DMS153 treated with DMSO at 0.1 percent for 48 hours (cell line): Measurements from ENCODE around the gene CLEC2L.
"Not testable (repeated sequence)": the region's sequence is repeated elsewhere in the genome, so short reads cannot be mapped to it uniquely, and the experiment has no call there.

Source experiments
- DNase-seq: peaks from one replicate; lab custom pipeline; 2025; ENCODE audit not compliant: unreplicated experiment; lab: John Stamatoyannopoulos, UW

The CLEC2L gene

DNA sequence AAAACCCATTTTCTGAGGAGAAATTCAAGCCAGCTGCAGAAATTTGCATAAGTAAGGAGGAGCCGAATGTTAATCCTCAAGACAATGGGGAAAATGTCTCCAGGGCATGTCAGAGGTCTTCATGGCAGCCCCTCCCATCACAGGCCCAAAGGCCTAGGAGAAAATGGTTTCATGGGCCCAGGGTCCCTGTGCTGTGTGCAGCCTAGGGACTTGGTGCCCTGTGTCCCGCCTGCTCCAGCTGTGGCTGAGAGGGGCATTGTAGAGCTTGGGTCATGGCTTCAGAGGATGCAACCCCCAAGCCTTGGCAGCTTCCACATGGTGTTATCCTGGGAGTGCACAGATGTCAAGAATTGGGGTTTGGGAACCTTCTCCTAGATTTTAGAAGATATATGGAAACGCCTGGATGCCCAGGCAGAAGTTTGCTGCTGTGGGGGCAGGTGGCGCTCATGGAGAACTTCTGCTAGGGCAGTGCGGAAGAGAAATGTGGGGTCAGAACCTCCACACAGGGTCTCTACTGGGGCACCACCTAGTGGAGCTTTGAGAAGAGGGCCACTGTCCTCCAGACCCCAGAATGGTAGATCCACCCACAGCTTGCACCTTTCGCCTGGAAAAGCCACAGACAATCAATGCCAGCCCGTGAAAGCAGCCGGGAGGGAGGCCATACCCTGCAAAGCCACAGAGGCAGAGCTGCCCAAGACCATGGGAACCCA lies 30.7 kb downstream of the CLEC2L start:
- DNase-seq, result not testable (repeated sequence)

DNA sequence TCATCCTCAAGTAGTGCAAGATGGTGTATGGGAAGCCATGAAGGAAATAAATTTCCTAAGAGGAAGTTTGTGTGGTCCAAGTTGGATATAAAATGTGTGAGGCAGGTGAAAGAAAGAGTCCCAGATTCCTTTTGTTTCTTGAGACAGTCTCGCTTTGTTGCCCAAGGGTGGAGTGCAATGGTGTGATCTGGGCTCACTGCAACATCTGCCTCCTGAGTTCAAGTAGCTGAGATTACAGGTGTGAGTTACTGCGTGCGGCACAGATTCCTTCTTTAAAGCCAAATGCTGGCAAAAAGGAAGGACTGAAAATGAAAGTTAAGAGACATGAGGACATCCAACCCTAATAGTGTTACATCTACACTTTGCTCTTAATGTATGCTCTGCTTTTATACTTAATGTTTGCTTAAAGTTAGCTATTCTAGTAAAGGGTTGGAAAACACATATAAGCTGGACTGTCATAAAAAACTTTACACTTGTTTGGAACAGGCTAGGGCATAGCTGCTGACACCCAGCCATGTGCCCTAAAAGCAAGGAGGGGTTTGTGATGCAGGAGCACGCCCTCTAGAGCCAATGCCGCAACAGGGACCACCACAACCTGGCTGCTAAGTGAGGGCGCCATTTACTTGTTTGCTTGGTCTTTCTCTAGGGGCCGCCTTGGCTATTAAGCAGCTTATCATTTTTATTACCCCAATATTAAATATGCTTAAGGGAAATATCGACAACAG lies 34.5 kb downstream of the CLEC2L start:
- no peak for DNase-seq

DNA sequence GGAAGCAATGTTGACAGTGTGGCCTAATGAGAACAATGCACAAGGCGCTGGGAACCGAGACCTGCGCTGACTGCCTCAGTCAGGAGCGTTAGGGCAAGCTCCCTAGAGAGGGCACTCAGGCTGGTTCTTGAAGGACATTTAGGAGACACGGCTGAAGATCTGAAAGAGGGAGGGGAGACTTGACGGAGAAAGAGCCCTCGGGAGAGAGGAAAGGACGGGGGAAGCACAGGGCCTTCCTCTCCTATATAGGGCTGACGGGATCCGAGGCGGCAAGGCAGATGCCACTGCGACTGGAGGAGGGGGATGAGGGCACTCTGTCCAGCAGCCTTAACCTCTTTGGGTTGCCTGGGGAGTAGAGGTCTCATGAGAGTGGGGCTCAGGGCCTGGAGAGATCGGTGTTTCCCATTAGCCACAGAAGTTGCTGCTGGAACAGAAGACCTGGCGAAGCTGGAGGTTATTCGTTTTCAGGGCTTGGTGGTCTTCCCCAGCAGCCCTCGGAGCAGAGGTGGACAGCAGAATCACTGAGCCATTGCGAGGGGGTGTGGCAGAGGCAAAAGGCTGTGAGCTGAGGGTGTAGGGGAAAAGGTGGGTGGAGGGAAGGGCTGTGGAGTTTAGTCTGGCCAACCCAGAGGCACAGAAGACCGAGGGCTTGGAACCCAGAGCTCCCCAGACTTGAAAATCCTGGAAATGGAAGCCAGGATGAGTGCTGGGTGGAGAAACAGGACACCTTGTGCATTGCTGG lies 36.0 kb downstream of the CLEC2L start:
- DNase-seq, result no peak

DNA sequence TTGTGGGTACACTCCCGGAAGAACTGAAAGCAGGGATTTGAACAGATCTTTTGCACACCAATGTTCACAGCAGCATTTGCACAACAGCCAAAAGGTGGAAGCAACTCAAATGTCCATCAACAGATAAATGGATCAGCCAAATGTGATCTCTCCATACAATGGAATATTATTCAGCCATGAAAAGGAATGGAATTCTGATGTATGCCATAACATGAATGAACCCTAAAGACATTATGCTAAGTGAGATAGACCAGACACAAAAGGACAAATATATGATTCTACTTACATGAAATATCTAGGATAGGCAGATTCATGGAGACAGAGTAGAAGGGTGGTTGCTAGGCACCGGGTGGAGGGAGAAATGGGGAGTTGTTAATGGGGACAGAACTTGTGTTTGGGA lies 36.7 kb downstream of the CLEC2L start:
- no peak for DNase-seq

DNA sequence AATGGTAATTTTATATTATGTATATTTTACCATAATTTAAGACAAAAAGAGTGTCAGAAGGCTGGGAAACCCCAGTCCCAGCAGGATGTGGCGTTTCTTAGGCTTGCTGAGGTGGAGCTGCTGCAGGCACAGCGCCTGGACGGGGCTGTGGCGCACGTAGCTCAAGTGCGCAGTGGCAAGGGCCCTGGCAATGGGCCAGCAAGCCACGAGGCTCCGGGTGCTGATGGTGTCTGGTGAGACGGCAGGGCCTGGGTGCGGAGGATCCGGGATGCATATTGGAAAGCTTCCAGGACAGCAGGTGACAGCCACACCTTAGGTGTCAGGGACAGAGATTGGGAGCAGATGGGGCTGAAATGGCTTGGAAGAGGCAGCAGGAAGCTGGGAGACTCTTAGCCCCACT lies 37.2 kb downstream of the CLEC2L start:
- DNase-seq, result peak; percentile 92

DNA sequence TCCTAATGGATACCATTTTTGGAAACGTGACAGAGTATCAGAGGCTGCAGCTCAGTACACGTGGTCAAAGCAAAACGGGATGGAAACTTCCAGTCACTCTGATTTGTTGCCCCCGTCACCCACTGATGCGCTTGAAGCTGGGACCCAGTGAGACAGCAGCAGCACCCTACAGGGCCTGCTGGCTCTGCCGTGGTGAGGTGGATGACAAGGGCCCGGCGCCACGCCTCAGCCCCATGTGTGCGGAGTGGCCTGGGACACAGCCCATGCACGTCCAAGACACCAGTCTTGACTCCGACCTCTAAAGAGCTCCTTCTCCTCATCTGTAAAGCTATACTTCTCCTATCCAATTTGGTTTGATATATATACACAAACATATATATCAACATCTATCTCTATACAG lies 39.0 kb downstream of the CLEC2L start:
- no peak for DNase-seq

DNA sequence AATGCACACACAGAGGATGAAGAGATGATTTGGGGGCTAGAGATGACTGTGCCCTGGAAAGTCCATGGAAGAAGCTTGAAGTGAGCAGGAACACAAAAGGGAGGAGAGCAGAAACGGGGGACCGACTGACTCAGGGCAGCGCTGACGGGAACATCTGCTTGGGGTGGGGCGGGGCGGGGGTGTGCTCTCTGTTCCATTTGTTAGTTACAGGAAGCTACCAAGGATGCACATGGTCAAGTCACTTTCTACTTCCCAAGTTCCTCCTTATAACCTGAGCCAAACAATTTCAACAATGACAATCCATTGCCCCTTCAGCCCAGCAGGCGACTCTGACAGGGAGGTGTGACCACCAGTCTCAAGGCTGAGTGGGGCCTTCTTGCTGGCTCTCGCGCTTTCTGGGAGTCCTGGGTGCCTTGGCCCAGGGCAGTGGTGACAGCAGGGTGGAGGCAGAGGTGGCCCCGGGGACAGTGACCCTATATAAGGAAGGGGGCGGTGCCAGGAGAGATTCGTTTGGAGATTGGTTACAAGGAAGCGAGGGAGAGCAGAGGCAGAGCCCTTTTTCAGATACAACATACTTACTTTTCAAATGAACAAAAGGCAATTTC lies 39.6 kb downstream of the CLEC2L start:
- no peak for DNase-seq

DNA sequence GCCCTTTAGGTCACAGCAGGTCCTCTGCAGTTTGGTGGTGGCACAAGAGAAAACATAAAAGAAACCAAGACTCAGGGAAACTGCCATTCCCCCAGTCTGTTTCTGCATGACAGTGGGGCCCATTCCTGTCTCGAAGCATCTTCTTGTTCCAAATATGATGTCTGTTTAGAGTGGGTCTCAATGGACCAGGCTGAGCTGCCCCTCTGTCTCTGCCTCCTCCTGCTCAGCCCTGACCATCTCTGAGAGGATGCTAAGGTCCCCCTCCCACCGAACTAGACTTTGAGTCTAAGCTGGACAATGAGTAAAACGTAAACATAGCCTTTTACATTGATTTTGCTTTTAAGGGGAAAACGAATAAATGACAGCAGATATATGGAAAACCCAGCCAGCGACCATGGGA lies 40.4 kb downstream of the CLEC2L start:
- no peak for DNase-seq

DNA sequence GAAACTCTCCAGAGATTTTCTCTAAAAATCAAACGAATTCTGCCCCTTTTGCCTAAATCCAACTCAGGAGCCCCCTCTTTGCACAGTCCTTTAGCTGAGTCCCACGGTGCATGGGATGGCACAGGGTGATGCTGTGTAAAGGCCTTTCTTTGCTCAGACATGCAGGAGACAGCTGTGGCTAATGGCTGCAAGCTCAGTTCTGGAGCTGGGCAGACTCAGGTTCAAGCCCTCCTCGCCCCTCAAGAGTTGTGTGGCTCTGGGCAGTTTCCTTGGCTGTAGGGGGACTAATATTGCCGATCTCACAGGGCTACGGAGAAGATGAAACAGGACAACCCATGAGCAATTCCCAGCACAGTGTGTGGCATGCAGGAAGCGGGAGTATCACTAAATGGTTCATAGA lies 42.6 kb downstream of the CLEC2L start:
- DNase-seq, result no peak

DNA sequence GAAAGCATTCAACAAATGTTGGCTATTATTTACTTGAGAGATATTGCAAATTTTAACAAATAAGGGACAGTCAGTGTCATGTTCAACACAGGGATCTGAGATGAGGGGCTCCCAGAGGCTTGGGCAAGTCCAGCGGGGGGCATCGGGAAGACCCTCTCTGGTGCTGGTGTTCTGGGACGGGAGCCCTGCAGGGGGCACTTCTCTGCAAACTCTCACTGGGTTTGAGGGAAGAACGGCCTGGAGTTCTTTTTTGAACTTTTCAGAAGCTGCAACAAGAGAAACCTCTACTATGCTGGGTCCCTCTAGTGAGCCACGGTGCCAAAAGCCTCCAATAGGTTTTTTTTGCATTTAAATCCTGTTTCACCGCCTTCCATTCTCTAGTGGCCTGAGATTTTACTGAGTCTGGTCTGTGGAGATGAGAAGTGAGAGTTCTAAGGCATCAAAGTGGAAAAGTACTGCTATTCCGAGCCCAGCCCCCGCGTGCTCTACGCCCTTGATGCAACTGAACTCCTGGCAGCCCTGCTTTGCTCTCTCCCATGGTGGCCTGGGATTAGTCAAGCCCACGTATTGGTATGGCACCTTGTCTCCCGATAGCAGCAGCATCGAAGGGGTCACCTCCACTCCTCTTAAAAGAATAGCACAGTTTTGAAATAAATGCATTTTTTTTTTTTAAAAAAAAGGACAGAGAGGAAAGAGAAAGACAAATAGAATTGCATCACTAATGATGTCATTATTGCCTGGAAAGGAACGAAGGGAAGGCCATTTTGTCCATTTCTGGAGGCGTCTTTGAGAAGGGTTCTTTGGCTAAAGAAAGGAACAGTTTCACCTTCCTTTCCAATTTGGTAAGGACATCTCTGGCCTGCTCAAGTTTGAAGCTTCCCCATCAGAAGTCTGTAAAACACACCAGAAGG lies 43.5 kb downstream of the CLEC2L start:
- DNase-seq, result no peak

DNA sequence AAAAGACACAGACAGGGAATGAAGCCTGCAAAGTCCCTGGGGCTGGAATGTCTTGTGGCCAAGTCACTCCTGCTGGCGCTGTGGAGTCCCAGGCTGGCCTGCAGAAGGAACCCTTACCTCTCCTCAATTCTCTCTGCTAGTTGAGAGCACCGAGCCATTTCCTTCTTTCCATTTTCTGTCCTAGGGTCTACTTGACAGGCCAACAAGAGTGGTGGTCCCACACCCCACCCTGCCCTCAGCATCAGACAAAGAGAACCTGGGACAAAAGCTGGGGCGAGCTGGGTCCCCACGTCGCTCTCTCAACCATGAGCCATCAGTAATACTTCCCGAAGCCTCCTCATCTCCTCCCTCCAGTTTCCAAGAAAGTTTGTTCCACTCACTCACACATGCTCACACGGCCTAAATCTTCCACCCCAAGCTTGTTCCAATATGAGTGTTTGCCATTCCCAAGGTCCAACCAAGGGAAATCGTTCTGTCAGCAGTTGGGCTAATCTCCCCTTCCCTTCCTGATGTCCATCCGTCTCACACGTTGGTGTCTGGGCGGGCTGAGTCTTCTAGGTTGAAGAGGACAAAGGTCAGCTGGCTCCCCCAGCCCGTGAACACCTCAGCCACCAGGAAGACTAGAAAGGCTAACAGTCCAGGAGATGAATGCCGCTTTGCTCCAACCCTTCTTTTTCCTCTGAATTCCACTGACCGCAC lies 44.3 kb downstream of the CLEC2L start:
- no peak for DNase-seq

DNA sequence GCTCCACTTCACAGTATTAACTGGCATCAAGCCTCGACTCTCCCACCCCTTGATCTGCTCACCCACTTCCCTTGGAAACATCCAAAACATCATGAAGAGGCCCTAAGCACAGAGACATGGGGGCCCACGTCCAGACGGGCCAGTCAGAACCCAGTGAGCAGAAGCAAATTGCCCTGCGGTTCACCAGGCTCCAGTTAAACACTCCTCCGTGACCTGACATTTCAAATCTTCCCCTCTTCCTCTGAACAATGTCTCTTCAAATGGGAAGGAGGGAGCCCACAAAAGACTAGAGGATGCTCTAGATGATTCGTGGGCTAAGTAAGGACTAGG lies 44.8 kb downstream of the CLEC2L start:
- no peak for DNase-seq

DNA sequence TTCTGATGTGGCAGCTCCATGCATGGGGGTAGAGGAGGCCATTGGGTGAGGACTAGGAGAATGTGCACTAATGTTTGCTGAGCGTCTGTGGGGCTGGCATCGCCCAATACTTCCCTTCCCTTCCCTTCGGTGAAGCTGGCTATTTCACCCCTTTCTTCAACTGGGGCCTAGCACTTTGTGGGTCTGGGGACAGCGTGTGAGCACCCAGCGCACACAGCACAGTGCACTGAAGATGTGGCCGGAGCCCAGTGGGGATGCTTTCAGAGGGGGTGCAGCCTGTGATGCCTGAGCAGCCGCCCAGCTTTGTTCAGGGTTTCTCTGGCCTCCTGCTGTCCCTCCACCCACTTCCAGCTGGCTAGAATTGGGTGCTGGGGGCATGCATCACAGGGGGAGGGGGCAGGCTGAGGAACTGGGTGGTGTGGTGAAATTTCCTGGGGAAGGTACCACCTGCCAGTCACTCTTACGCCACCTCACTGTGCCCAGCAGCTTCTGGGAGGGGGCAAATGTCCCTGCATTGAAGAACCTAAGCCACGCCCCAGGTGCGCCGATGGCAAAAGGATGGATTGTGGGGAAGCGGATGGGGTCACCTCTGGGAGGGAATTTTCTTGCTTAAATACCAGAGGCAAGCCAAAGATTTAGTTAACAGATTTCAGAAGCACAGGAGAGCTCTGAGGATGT lies 45.5 kb downstream of the CLEC2L start:
- no peak for DNase-seq

DNA sequence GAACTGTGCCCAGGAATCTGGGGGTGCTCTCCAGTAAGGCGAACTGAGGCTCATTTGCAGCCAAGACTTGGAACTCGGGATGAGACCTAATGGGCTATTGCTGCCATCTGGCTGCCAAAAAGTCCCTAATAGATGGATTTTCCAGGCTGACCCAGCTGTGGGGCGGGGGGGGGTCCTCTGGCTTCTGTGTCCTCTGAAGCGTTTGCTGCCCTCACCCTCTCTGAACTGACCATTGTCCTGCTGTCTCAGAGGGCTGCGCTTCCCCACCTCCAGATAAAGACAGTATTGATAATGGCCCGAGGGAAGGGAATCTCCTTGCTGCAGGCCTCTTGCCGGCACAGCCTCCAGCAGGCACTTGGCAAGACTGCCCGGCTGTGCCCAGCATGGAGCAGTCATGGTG lies 46.6 kb downstream of the CLEC2L start:
- no peak for DNase-seq

DNA sequence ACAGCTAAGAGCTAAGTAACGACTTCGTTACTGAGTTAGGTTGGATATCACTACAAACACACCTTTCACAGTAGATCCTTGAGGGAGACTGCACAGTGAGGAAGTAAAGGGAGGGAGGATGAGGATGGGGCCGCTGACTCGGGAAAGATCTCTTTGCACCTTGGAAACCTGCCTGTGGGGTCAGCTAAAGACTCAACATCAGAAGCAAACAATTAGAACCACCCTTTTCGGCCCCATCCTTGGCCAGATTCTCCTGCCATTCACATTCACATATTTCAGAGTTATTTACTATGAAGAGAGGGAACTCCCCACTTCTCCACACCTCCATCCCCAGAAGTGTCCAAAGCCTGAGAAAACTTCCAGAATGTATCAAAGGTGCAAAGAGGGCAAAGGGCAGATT lies 47.1 kb downstream of the CLEC2L start:
- no peak for DNase-seq

DNA sequence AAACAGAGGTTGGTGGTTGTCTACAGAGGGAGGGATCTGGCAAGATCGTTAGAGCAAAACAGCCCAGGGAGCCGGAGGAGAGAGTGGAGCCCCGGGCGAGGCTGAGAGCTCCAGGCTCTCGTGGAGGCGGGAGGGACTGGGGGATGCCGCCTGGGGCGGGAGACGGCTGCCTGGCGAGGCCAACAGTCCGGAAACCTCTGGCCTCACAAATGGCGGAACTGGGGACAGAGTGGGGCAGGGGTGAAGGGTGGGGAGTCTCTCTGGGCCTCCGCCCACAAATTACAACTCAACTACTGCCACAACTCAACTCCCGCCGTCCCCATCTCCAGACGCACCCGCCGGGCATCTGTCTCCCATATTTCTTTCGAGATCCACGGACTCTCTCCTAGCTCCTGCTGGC lies 47.7 kb downstream of the CLEC2L start:
- DNase-seq, result no peak

DNA sequence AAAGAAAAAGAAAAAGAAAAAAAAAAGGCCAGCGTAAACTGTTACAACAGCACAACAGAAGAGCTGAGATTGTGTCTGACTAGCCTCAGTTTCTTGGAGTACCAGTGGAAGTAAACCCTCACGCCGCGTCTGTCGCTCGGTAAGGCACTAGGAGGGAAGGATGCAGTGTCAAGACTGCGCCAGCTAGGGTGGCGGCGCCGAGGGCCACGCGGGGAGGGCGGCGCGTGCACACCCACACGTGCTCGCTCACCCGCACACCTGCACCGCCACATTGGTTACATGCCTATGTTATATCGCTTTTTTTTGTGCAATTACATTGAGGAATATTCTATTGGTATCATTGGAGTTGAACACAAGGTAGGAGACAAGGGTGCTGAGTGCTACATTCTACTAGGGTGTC lies 48.2 kb downstream of the CLEC2L start:
- DNase-seq, result no peak

DNA sequence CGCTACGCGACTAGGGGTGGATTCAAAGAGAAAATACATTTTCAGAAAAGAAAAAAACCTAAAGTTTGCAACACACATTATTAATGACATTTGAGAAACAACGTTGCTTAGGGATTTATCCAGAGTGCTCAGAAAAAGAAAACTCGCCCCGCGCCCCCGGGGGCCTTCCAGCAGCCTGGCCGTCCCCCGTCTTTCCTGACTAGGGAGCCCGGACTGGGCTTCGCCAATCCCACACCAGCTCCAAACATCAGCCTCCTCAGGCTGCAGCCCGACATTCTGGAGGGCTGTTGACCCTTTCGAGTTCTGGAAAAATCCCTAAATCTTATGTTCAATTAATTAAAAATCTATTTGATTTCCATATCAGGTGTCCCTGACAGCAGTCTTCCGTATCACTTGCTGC lies 48.6 kb downstream of the CLEC2L start:
- DNase-seq, result no peak

DNA sequence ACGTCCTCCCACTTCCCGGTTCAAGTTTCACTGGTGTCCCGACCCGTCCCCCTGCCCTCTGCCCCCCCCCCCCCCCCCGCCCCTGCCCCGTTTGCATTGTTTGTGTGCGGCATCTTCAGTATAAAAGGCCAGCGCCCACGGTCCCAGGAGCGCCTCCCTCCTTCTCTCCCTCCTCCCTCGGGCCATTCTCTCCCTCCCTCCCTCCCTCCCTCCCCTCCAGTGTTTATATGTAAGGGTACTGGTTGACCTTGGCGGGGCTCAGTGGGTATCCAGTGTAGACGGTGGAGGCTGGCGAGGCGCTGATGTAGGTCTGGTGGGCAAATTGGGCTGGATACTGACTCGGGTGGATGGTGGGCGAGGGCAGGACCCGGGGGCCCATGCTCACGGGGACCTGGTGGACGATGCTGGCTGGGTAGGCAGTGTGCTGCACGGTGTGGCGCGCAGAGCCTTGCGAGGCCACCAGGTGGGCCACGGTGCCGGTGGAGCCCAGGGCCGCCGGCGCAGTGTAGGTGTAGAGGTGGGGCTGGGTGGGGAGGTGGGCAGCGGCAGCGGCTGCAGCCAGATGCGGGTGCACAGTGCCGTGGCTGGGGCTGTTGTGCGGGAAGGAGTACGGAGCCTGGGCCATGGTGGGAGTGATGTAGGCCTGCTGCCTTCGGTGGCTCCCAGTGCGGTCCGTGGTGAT lies 49.4 kb downstream of the CLEC2L start:
- DNase-seq, result no peak
